ENCODE data around the gene CFAP69. TPM values are rescaled to one million over a fixed set of nuclear protein-coding genes. Genes with fewer than 3 reads are reported as not detected.

CFAP69 gene
- total and polyA plus RNA-seq, 10 of the 15 experiments (the other 5 are each of a cell fraction or from before 2014, with no cell fraction given), result 0.11 to 3.1 (median 0.48) TPM; not detected in 1

GRCh38 chr7:90242369-90243168 lies 2.4 kb upstream of the CFAP69 start (continued):
- TF ChIP-seq ZBTB4 (CRISPR knock-in tag; IDR thresholded peaks at IDR 0.05) (no peak), HDGF (IDR thresholded peaks at IDR 0.05) (peak; percentile 90; the same call in 1 of the 2 replicates), BMI1 (IDR thresholded peaks at IDR 0.05; ENCODE audit: borderline replicate concordance) (peak; percentile 82; the same call in 1 of the 2 replicates), POU2F2 (IDR thresholded peaks at IDR 0.05; ENCODE audit: borderline replicate concordance, low read depth, low read length) (no peak), IRF4 (IDR thresholded peaks at IDR 0.05; ENCODE audit: low read depth, low read length) (0 out of 2 replicates have a peak, but pooled peaks have one; percentile 9), ZBTB11 (CRISPR knock-in tag; IDR thresholded peaks at IDR 0.05) (no peak), RELA (IDR thresholded peaks at IDR 0.05; ENCODE audit: borderline replicate concordance, partially characterized antibody) (no peak), MTA2 (IDR thresholded peaks at IDR 0.05; ENCODE audit: low read depth) (peak; percentile 93), RAD21 (IDR thresholded peaks at IDR 0.05; ENCODE audit: insufficient read depth, low read depth, low read length) (no peak), SUZ12 (IDR thresholded peaks at IDR 0.05; ENCODE audit: unreplicated experiment) (no peak), GABPA (IDR thresholded peaks at IDR 0.05; ENCODE audit: low read depth) (0 out of 2 replicates have a peak, but pooled peaks have one; percentile 19), RUNX3 (IDR thresholded peaks at IDR 0.05; ENCODE audit: low read length) (peak; percentile 40; the same call in 1 of the 2 replicates), SRF (IDR thresholded peaks at IDR 0.05; ENCODE audit: low read depth in 2 of 2, low read length in 2 of 2) (no peak), KLF5 (IDR thresholded peaks at IDR 0.05; ENCODE audit: partially characterized antibody) (peak; percentile 60), RB1 (IDR thresholded peaks at IDR 0.05; ENCODE audit: borderline replicate concordance) (no peak), SMARCA5 (IDR thresholded peaks at IDR 0.05) (peak; percentile 96), IRF3 (IDR thresholded peaks at IDR 0.05) (no peak), STAT1 (conservative IDR thresholded peaks at IDR 0.05) (no peak), CEBPZ (IDR thresholded peaks at IDR 0.05; ENCODE audit: low read depth, low read length) (no peak)

Measured in GM12878 (cell line).